NCI-H2227 treated with DMSO at 0.1 percent for 48 hours (cell line): ENCODE results near the gene ANO2.

ENCODE experiments used
- DNase-seq: peaks from one replicate; lab custom pipeline; 2025; lab: John Stamatoyannopoulos, UW

Gene ANO2

DNA sequence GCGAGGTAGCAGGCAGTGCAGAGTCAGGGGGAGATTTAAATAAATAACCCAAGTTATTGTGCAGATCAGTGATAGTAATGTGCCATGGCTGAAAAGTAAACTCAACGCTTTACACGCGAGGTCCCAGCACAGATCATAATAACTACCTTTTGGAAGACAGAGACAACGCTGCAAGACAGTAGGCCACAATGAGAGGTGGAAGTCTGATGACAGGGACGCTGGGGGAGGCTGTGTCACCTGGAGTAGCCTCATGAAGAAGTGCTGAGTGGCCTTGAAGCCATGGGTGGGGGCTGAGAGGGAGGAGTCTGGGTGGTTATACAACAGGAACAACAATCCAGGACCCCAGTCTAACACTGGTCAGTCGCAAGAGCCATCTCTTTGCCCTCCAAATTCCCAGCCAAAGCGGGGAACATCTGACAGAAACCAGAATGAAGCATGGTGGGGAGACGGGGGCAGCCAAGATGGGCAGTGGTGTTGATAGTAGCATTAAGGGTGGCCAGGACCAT lies 28.2 kb downstream of the ANO2 start:
- DNase-seq = no peak

DNA sequence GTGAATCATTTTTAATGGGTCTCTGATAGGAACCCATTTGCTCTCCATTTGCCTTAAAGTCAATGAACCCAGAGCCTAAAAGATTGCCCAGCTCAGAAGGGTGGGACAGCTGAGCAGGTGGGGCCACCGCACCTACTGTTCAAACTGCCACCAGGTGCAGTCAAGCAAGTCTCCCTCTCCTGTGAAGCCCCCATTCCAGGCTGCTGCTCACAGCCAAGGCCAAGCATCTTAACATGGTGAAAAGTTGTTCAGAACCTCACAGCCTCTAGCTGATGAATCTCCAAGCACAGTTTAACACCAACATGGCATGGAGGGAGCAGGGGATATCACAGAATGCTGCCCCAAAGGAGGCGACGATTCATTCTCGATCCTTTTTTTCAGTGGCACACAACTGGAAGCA lies 29.5 kb downstream of the ANO2 start:
- no peak for DNase-seq

DNA sequence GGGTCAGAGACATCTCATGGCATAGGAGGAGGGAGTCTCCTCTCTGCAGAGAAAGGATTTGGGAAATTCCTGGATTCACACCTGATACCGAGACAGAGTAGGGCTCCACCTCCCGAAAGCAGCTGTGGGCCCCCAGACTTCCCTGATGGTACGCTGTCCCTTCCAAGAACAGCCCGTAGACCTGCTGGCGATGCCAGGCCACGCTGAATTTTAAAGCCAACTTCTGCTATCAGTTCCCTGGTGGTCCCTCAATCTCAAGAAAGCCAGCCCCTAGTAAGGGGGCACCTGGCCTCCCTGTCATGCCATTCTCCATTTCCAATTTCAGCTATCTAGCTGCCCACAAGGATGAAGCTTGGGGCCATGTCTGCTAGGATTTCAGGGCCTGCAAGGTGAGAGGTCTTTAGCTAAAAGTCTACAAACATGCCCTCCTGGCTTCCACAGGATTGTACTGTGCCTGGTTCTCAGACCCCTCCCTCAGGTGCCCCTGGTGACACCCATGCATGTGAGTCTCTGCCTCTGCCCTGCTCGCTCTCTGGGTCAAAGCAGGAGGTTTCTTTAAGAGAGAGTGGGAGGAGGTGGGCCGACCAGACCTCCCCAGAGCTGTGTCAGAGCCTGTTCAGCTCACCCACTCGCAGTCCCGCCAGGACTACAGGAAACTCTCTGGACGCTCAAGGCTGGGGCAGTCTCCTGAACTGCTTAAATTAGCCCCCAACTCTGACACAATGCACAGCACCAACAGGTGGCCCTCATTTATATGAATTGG lies 30.5 kb downstream of the ANO2 start:
- no peak for DNase-seq

DNA sequence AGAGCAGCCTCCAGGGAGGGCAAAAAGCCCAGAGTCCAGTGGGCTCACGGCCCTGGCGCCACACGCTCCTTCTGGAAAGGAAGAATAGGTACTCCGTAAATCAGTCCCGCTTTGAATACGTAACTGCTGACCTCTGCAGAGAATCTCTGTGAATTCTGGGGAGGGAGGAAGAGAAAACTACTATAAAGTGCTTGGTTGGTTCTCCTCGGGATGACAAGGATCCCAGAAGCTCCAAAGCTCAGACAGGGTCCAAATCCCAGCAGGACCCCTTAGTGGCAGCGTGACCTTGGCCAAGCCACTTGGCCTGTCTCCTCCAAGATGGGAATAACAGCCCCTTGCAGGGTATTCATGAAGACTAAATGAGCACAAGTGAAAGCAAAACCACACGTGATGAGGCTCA lies 31.7 kb downstream of the ANO2 start:
- no peak for DNase-seq

DNA sequence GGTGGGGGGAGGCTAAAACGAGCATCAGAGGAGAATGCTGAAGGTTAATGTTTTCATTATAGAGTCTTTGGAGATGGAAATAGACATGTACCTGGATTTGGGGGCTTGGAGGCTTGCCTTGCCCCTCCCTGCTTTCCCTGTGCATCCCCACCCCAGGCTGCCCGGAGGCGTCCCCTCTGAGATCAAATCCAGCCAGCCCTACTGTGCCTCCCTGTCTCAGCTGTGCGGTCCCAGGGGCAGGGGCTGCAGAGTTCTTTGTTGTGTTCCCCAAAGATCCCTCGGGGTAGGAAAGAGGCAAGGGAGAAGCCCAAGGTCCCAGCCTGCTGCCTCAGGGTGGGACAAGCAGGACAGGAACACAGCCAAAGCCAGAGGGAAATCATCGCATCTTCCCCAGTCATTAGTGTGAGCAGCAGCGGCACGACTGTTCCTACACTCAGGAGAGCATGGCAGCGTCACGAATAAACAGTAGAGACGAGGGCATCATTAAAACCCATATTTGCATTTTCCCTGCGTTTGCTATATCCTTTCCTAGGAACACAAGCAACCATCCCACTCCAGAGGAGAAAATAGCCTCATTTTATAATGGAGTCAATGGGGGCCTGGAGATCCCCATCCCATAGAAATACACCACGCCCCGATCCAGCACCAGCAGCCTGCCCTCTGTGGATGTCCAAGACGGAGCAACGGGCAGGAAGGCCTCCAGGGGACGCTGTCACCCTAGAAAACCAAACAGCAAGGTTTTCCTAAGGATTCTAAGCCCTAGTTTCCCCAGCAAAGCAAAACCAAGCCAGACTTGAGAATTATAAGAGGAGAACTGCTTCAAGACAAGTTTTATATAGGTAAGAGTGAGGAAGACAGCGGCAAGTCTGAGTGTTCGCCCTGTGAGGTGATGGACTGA lies 32.4 kb downstream of the ANO2 start:
- no peak for DNase-seq

DNA sequence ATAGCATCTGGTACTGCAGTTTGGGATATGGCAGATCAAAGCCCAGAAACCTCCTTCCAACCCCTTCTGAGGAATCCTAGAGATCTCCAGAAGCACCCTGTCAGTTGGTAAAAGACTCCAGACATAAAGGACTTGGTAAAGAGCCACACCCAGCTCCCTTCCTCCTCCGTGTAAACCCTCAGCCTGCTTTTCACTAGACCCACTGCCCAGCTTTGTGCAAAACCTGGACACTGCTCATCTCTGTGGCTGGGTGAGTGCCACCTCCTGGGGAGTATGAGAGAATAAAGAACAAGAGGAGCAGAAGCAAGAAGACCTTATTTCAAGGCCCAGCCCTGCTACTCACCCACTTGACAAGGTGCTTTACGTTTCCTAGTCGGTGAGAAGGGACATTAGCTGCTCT lies 33.0 kb downstream of the ANO2 start:
- no peak for DNase-seq

DNA sequence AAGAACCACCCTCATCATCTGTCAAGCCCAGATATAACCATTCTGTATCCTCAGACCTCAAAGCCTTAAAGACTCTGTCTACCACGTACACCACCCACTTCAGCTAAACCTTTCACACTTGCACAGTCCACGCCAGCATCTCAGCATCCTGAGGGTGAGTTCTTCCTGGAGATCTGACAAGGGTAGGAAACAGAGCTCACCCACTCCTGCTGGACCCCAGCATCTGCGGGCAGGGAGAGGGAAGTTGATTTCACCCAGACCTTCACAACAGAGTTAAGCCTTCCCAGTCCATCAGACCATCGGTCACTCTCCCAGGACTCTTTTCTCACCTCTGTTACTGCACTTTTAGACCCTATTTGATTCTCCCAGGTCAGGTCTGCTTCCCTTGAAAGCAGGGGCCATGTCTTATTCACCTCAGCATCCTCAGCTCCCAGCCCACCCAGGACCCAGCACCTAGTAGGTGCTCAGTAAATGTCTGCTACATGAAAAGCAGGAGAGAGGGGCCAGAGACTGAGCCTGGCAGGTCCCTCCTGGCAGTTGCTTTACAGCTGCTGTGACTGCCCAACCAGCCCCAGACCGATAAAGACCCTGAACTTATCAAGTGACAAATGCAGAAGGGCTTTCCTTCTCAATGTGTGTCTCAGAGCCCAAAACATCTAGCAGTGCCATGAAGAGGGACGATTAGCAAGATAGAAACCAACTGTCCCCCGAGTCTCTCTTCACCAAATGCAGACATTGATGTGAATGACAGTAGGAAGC lies 34.1 kb downstream of the ANO2 start:
- no peak for DNase-seq

DNA sequence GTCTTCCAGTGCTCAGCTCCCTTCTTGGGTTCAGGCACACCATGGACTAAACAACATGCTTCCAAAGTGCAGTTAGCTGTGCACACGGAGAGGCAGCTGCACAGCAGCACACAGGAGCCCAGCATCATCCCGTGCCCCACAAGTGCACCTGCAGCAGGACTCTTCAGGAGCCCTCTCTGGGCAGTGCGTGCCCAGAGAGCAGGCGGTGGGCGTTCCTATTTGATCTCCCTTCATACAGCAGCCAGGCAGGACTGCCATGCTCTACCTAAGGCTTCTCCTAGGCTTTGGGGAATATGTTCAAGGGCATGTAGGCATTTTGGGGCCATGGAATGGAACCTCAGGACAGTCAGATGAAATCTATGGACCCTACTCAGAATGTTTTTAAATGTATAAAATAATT lies 35.5 kb downstream of the ANO2 start:
- DNase-seq = no peak

DNA sequence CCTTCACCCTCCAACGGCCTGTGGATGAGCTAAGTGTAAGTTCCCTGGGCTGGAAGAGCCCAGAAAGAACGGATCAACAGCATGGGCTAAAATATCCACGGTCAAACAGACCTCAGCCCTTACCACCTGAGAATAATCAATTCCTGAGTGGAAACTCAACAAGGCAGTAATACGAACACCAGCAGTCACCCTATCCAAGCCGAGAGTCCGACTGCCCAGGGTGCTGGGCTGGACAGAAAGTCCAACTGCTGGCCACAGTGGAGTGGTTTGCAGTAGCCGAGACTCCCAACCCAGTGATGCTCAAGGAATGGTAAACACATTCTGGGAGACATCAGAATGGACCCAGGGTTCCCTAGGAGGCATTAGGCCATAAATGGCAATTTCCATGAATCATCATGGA lies 36.8 kb downstream of the ANO2 start:
- DNase-seq = no peak

DNA sequence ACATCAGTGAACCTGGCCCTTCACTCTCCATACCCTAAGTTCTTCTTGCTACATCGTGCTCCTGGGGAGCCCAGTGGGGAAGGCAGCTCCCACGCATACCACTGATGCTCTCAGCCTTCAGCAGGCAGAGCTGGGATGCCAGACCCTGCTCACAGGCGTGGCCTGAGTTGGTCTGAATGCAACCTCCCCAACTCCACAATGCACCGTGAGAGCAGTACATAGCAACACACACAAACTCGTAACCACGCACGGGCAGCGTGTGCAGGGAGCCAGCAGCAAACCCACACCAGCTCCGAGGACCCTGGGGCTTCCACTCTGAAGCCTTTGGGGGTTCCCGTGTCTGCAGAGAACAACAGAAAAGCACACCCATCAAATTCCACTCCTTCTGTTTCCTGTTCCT lies 37.3 kb downstream of the ANO2 start:
- no peak for DNase-seq

DNA sequence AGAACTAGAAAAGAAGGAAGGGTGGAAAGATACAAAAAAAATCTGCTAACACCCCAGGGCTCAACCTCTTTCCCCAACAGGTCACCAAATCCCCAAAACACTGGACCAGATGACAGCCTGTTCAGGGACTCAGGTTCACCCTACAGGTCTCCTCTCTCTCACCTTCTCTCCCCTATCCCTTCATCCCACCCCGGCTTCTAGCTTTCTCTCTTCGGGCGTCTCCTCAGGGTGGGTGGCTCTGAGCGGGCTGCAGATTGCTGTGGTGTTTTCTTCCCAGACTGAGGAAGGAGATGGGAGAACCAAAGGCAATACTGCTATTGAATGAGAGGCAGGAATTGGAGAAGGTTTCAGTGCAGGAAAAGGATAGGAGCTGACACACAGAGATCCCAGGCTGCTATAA lies 39.3 kb downstream of the ANO2 start:
- no peak for DNase-seq

DNA sequence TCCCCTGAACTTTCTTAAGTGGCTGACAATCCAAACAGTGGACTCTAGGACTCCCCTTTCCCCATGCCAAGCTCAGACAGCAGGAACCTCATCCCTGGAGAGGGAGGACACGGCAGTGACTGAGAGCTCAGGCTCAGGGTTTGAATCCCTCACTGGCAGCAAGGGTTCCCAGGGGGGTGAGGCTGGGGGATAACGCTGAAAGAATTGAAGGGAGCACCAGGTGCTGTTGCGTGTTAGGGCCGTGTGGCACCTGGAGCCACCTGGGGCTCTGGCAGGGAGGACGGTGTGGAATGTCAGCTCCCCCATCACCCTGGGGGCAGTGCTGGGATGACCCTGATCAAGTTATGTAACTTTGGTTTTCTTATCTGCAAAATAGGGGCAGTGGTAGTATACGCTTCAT lies 40.1 kb downstream of the ANO2 start:
- DNase-seq = no peak

DNA sequence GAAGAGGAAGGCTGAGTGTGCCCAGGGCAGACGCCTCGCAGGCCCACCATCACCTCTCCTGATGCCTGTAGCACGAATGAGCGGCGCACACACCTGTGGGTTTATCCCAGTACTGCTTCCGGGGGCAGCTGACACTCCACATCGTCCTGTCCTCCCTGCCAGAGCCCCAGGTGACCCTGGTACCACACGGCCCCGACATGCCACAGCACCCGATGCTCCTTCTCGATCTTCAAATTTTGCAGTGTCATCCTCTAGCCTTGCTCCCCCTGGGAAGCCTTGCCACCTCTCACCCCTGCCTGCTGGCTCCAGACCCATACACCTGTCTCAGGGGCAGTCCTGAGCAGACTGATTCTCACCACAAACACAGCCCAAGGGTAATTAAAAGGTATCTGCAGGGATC lies 40.6 kb downstream of the ANO2 start:
- DNase-seq = no peak

DNA sequence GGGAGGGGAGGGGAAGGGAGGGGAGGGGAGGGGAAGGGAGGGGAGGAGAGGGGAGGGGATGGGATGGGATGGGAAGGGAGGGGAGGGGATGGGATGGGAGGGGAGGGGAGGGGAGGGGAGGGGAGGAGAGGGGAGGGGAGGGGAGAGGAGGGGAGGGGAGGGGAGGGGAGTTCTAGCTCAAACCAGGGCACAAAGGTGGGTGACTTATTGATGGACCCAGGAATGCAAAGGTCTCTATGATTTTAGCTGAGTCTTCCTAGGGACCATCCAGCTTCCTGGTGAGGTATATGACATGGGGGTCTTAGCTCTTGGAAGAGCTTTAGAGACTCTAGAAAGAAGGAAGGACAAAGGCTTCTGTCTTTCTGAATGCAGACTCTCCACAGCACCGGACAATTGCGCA lies 42.3 kb downstream of the ANO2 start:
- DNase-seq = no peak

DNA sequence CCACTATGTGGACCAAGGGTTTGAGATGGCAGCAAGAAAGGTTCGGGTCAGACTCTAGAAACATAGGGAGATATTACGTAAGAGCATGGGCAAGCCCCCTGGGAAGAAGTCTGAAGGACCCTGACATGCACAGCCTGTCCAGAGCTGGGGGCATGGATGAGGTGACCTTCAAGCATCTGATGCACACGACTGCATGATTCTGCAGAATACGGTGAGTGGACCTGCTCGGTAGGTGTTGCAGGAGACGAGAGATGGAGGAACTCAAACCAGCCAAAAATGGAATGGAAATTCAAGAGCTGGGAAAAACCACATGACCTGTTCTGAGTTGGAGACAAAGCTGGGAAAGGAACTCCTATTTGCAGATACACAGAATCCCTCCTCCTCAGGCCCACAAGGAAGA lies 43.6 kb downstream of the ANO2 start:
- no peak for DNase-seq

DNA sequence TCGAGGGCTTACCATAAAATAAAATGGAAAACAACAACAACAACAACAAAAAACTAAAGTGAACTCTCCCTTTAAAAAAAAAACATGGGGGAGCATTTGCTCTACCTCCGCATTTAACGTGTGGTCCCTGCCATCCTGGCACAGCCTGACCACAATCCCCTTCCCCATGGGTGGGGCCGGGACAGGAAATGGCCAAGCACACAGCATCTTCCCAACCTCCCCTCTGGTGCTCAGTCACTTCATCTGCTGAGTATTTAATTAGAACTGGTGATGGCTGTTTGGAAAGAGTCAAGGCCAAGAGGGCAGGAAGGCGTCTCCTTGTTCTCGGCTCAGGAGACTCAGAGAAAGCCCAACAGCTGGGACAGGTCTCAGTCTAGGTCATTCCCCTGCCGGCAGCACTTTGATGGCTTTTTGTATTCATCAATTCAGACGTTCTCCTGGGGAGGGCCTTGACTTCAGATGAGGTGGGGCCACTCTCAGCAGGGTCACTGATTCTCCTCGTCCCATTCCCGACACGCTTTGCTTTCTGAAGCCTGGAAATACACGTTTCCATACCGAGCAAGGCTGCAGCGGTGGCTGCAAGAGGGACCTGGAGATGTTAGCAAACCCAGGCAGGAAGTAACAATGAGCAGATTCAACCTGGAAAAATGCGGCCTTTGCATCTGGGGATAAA lies 44.4 kb downstream of the ANO2 start:
- peak; percentile 50 for DNase-seq

DNA sequence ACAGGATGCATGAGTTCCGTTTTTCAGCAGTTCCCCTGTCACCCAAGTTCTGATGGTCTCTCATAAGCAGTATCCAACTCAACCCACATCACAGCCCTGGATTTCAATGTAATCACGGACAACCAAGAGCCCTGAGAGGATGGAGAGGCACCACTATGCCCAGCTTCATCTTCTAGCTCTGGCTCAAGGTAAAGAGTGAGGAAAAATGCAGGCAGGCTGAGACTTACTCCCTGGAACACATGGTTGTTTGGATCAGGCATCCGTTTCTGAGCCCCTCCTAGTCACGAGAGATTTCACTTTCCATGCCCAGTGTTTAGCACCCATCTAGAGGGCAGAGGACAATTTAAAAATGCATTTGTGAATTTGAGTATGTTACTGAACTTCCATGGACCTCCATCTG lies 45.0 kb downstream of the ANO2 start:
- no peak for DNase-seq

DNA sequence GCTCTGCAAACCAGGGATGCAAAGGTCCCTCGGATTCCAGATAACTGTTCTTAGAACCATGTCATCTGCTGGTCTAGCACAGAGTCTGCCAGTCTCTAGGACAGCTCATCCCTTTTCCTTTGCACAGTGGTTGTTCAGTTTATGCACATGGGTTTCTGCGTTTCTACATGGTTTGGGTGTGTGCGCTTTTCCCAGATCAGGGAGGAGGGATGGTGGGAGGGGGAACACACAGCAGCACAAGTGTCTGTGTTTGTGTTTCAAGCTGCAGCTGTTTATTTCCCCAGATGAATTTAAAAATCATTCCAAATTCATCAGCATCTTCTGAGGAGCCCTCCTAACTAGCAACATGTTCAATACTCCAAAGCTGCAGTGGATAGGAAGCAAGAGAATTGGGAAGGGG lies 45.4 kb downstream of the ANO2 start:
- no peak for DNase-seq

DNA sequence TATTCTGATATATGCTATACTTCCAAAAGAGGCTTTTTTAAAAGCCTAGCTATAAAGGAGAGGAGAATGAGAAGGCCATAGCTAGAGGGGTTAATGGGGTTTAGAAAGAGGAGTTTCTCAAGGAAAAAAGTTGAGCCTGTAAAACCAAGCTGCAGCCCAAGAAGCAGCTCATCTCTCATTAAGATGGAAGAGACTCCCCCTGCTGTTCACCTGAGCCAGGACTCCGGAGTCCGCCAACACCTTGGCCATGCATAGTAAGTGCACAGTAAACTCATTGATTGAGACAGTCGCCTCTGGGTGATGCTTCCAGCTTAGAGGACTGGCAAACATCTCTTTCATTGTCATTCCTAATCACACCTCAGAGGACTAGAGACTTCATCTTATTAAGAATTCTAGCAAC lies 46.2 kb downstream of the ANO2 start:
- DNase-seq = no peak

DNA sequence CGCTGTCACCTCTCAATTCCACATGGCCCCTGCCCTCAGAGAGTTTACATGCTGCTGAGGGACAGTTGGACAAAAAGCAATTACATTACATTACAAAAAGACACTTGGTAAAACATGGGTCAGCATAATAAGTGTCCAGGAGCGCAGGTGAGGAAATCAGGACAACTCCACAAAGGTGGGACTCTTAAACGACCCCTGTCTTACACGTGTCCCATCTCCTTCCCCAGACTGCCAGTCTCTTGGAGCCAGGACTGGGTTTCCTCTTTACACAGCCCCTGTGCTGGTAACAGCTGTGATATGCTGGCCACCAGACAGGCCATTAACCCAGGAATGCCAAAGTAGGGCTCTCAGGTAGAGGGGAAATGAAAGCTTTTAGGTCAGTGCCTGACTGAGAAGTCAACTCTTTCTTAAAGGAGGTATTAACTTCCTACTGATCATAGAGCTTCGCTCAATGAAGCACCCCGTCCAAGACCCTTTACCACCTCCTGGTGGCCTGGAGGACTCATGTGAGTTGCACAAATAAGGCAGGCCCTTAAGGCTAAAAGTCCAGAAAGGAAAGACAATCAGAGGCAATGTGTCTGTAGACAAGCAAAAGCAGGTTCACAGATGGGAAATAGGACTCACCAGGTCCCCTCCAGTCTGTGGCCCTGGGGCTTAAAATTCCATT lies 55.5 kb downstream of the ANO2 start:
- DNase-seq = no peak

DNA sequence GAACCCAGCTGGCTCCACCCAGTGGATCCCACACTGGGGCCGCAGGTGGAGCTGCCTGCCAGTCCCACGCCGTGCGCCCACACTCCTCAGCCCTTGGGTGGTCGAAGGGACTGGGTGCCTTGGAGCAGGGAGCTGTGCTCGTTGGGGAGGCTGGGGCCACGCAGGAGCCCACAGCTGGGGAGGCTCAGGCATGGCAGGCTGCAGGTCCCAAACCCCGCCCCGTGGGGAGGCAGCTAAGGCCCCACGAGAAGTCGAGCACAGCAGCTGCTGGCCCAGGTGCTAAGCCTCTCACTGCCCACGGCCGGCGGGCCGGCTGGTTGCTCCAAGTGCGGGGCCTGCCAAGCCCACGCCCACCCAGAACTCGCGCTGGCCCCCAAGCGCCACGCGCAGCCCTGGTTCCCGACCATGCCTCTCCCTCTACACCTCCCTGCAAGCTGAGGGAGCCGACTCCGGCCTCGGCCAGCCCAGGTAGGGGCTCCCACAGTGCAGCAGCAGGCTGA lies 56.2 kb downstream of the ANO2 start:
- DNase-seq = no peak
